Measurements from ENCODE around the gene TCEA2. TPM values are rescaled to one million over a fixed set of nuclear protein-coding genes. Genes with fewer than 3 reads are reported as not detected.

The TCEA2 gene
- total RNA-seq, 1 donor: 6.0 TPM

GRCh38 chr20:64074963-64075362 is 12.0 kb downstream of the TCEA2 start:
- Histone ChIP-seq H3K27me3 (ENCODE audit: insufficient read depth, low read length) (no peaks in the 10 kb centered on the region), H3K4me1 (ENCODE audit: insufficient read depth, low read length) (peaks cover 32% of the 10 kb centered on the region), H3K4me3 (ENCODE audit: low read length) (no peak overlapping the region), H3K9me3 (ENCODE audit: low read depth, low read length) (no peaks in the 10 kb centered on the region)

GRCh38 chr20:64075556-64075955 is 12.6 kb downstream of the TCEA2 start:
- Histone ChIP-seq H3K4me3 (ENCODE audit: low read length) (no peak overlapping the region), H3K9me3 (ENCODE audit: low read depth, low read length) (no peaks in the 10 kb centered on the region), H3K27me3 (ENCODE audit: insufficient read depth, low read length) (no peaks in the 10 kb centered on the region), H3K4me1 (ENCODE audit: insufficient read depth, low read length) (peaks cover 32% of the 10 kb centered on the region)

GRCh38 chr20:64076061-64076997 is 13.3 kb downstream of the TCEA2 start:
- H3K9me3 ChIP-seq (ENCODE audit: low read depth, low read length): no peaks in the 10 kb centered on the region
- H3K4me1 ChIP-seq (ENCODE audit: insufficient read depth, low read length): peaks cover 39% of the 10 kb centered on the region
- H3K27me3 ChIP-seq (ENCODE audit: insufficient read depth, low read length): no peaks in the 10 kb centered on the region
- peak overlapping the region; percentile 95 for H3K4me3 ChIP-seq (ENCODE audit: low read length)

- Histone ChIP-seq H3K4me3 (ENCODE audit: low read length) (peak overlapping the region; percentile 95), H3K4me1 (ENCODE audit: insufficient read depth, low read length) (peaks cover 47% of the 10 kb centered on the region)
Observed at GRCh38 chr20:64077094-64077493, 14.1 kb downstream of the TCEA2 start.

GRCh38 chr20:64077541-64077875 is 14.5 kb downstream of the TCEA2 start:
- Histone ChIP-seq H3K4me1 (ENCODE audit: insufficient read depth, low read length) (peaks cover 51% of the 10 kb centered on the region), H3K4me3 (ENCODE audit: low read length) (peak overlapping the region; percentile 95), H3K9me3 (ENCODE audit: low read depth, low read length) (no peaks in the 10 kb centered on the region), H3K27me3 (ENCODE audit: insufficient read depth, low read length) (no peaks in the 10 kb centered on the region)

More at GRCh38 chr20:64077094-64077493, 14.1 kb downstream of the TCEA2 start:
- Histone ChIP-seq H3K27me3 (ENCODE audit: insufficient read depth, low read length) (no peaks in the 10 kb centered on the region), H3K9me3 (ENCODE audit: low read depth, low read length) (no peaks in the 10 kb centered on the region)

- Histone ChIP-seq H3K4me1 (ENCODE audit: insufficient read depth, low read length) (peaks cover 56% of the 10 kb centered on the region), H3K9me3 (ENCODE audit: low read depth, low read length) (no peaks in the 10 kb centered on the region), H3K4me3 (ENCODE audit: low read length) (peak overlapping the region; percentile 95), H3K27me3 (ENCODE audit: insufficient read depth, low read length) (no peaks in the 10 kb centered on the region)
Observed at GRCh38 chr20:64077876-64078551, 15.0 kb downstream of the TCEA2 start.

GRCh38 chr20:64078934-64079272 is 15.9 kb downstream of the TCEA2 start:
- H3K4me3 ChIP-seq (ENCODE audit: low read length): peak overlapping the region; percentile 95
- H3K27me3 ChIP-seq (ENCODE audit: insufficient read depth, low read length): no peaks in the 10 kb centered on the region
- H3K9me3 ChIP-seq (ENCODE audit: low read depth, low read length): no peaks in the 10 kb centered on the region
- peaks cover 63% of the 10 kb centered on the region for H3K4me1 ChIP-seq (ENCODE audit: insufficient read depth, low read length)

GRCh38 chr20:64079273-64080012 is 16.4 kb downstream of the TCEA2 start, which contains the start of gene RGS19:
RGS19 (minus strand) TSS chr20:64079518; CDS start chr20:64076886, 2,632 bp downstream.
- peaks cover 4% of the 10 kb centered on the region for H3K27me3 ChIP-seq (ENCODE audit: insufficient read depth, low read length)
- H3K9me3 ChIP-seq (ENCODE audit: low read depth, low read length): no peaks in the 10 kb centered on the region
- peak within 1 kb of the TSS; percentile 95 for H3K4me3 ChIP-seq (ENCODE audit: low read length)
- peaks cover 68% of the 10 kb centered on the region for H3K4me1 ChIP-seq (ENCODE audit: insufficient read depth, low read length)

GRCh38 chr20:64080013-64080812 is 17.2 kb downstream of the TCEA2 start, which contains the start of gene OPRL1:
OPRL1 (plus strand) TSS chr20:64080082; CDS start chr20:64092721, 12,639 bp downstream.
- Histone ChIP-seq H3K9me3 (ENCODE audit: low read depth, low read length) (no peaks in the 10 kb centered on the region), H3K27me3 (ENCODE audit: insufficient read depth, low read length) (peaks cover 11% of the 10 kb centered on the region), H3K4me1 (ENCODE audit: insufficient read depth, low read length) (peaks cover 68% of the 10 kb centered on the region), H3K4me3 (ENCODE audit: low read length) (peak within 1 kb of the TSS; percentile 95)

GRCh38 chr20:64080813-64081623 is 18.0 kb downstream of the TCEA2 start:
- Histone ChIP-seq H3K9me3 (ENCODE audit: low read depth, low read length) (no peaks in the 10 kb centered on the region), H3K4me1 (ENCODE audit: insufficient read depth, low read length) (peaks cover 60% of the 10 kb centered on the region), H3K4me3 (ENCODE audit: low read length) (peak overlapping the region; percentile 67), H3K27me3 (ENCODE audit: insufficient read depth, low read length) (peaks cover 18% of the 10 kb centered on the region)

- Histone ChIP-seq H3K9me3 (ENCODE audit: low read depth, low read length) (no peaks in the 10 kb centered on the region), H3K4me3 (ENCODE audit: low read length) (no peak overlapping the region), H3K27me3 (ENCODE audit: insufficient read depth, low read length) (peaks cover 18% of the 10 kb centered on the region), H3K4me1 (ENCODE audit: insufficient read depth, low read length) (peaks cover 54% of the 10 kb centered on the region)
Observed at GRCh38 chr20:64081624-64081964, 18.6 kb downstream of the TCEA2 start.

- Histone ChIP-seq H3K9me3 (ENCODE audit: low read depth, low read length) (no peaks in the 10 kb centered on the region), H3K4me3 (ENCODE audit: low read length) (no peak overlapping the region), H3K4me1 (ENCODE audit: insufficient read depth, low read length) (peaks cover 48% of the 10 kb centered on the region), H3K27me3 (ENCODE audit: insufficient read depth, low read length) (peaks cover 18% of the 10 kb centered on the region)
Observed at GRCh38 chr20:64082126-64082731, 19.2 kb downstream of the TCEA2 start.

- peaks cover 18% of the 10 kb centered on the region for H3K27me3 ChIP-seq (ENCODE audit: insufficient read depth, low read length)
- no peaks in the 10 kb centered on the region for H3K9me3 ChIP-seq (ENCODE audit: low read depth, low read length)
- peaks cover 43% of the 10 kb centered on the region for H3K4me1 ChIP-seq (ENCODE audit: insufficient read depth, low read length)
- H3K4me3 ChIP-seq (ENCODE audit: low read length): peak overlapping the region; percentile 34
Observed at GRCh38 chr20:64082820-64083377, 19.9 kb downstream of the TCEA2 start.

All from mononuclear cell (primary cell).